GM21786 (cell line): ENCODE results near the gene BCR.

Experiments
- ATAC-seq: cut with Tn5 transposase; IDR thresholded peaks from one replicate; pipeline ENCODE4 v1.9.1; 2021; ENCODE audit not compliant: unreplicated experiment

Gene BCR

DNA sequence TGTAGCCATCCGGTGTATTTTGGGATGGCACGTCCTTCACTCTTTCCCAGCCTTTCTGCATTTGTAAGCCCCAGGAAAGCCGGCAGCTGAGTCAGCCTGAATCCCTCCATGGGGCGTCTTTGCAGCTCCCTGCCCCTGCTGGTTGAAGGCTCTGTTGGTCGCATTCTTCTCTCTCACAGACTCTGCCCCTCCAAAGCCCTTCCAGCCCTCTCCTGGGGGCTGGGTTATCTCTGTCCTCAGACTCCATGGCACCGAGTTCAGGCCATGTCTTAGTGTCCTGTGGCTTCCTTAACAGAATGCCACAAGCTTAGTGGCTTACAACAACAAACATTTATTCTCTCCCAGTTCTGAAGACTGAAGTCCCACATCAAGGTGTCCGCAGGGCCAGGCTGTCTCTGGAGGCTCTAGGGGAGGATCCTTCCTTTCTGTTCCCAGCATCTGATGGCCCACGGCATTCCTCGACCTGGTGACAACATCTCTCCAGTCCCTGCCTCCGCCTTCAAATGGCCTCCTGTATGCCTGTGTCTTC lies 62.2 kb downstream of the BCR start:
- no peak for ATAC-seq

DNA sequence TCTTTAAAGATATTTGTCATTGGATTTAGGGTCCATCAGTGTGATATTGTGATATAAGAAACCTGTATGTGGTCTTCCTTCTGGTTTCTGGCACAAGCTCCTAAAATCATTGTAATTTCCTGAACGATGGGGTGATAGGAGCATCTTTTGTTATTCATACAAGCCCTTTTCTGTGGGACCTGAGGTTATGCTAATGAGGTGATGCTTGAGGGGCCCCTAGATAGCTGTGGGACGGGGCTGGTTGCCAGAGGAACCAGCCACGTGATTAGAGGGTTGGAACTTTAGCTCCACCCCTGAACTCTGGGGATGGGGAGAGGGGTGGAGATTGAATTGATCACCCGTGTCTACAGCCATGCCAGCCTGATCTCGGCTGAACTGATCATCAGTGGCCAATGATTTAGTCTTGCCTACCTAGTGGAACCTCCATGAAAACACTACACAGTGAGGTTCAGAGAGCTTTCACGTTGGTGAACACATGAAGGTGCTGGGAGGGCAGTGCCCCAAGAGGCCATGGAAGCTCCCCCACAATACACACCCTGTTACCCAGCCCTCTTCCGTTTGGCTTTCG lies 62.8 kb downstream of the BCR start:
- ATAC-seq, result no peak

DNA sequence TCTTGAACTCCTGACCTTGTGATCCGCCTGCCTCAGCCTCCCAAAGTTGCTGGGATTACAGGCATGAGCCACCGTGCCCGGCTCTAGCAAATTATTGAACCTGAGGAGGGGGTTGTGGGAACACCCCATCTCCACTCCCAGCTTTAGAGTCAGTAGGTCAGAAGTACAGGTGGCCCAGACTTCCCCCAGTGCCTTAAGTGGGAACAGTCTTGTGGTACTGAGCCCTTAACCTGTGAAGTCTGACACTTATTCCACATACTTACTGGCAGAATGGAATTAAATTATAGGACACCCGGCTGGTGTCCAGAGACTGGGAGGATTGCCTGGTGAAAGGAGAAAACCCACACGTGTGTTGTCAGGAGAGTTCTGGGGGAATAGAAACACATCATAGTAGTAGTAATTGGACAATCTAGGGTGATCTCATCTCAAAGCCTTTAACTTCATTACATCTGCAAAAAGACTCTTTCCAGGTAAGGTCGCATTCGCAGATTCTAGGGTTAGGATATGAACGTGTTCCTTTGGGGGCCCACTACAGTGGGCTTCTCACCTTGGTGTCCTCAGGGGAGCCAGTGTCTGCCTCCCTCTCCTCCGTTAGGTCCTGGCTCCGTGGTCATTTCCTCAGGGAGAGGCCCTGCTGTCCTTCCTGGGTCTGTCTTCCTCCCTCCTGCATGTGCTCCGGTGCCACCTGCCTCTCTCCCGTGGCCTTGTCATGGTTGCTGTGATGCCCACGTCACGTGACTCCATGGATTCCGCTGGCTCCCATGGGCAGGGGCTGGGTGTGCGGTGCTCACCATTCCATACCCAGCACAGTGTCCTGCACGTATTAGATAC lies 63.8 kb downstream of the BCR start:
- ATAC-seq, result no peak

GRCh38 chr22:23244690-23245044 lies 64.4 kb downstream of the BCR start:
- ATAC-seq, result no peak

DNA sequence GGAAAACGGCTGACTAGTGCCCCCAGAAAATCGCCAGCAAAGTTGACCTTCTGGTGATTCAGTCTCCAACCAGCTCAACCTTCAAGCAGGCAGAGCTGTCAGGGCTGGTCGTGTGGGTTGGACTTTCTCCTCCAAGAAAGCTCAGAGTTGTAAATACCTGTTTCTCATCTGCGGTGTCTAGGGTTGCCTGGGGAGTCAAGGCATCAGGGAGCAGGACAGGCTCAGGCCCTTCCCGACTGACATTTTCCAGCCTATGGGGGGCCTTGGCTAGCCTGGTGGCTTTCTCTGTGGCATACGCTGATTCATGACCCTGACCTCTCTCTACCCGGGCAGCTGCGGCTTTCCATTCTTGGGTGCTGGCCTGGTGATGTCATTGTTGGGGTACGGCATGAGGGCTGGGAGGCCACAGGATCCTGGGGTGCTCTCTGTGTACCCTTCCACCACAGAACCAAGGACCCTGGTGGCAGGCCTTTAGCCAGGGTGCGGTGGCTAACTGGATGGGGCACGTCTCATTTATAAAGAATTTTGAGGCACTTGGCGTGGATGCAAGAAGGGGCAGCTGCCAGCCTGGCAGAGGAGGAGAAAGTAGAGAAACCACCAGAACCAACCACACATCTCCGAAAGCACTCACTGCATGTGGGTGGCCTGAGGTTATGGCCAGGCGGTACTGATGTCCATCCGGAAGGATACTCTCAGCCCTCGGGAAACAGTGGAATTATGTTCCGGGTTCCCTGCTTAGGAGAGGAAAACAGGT lies 64.9 kb downstream of the BCR start:
- ATAC-seq, result no peak

DNA sequence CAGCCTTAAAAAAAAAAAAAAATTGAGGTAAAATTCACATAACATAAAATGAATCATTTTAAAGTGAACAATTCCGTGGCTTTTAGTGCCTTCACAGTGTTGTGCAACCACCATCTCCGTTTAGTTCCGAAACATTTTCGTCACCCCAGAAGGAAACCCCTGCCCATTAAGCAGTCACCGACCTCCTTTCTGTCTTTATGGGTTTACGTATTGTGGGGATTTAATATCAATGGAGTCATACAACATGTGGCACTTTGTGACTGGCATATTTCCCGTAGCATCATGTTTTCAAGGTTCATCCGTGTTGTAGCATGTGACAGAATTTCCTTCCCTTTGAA lies 65.5 kb downstream of the BCR start:
- no peak for ATAC-seq

GRCh38 chr22:23246982-23247766 lies 66.9 kb downstream of the BCR start:
- ATAC-seq, result no peak

- no peak for ATAC-seq
Observed at GRCh38 chr22:23248583-23248982, 68.3 kb downstream of the BCR start.

GRCh38 chr22:23250056-23250784 lies 69.9 kb downstream of the BCR start:
- ATAC-seq, result no peak

DNA sequence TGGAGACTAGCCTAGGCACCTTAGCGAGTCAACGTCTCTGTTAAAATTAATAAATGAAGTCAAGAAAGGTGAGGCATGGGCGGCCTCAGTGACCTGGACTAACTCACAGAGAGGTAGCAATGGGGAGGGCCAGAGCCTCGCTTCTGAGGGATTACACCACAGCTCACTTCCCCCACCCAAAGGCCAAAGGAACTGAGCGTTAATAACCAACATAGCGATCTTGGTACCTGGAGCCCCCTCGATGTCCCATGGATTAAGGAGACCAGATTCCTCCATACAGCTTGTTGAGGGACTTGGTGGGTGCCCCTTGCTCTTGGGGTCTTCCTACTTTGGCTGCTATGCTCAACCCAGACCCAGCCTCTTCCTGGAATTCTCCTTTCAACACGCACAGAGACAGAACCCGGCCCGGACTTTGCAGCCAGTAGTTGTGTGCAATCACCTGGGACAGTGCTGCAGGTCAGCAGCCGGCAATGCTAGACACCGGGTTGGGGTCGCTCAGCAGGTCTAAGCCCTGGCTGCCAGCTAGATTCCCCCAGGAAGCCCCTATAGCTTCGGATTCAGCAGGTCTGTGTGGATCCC lies 70.6 kb downstream of the BCR start:
- ATAC-seq, result no peak

DNA sequence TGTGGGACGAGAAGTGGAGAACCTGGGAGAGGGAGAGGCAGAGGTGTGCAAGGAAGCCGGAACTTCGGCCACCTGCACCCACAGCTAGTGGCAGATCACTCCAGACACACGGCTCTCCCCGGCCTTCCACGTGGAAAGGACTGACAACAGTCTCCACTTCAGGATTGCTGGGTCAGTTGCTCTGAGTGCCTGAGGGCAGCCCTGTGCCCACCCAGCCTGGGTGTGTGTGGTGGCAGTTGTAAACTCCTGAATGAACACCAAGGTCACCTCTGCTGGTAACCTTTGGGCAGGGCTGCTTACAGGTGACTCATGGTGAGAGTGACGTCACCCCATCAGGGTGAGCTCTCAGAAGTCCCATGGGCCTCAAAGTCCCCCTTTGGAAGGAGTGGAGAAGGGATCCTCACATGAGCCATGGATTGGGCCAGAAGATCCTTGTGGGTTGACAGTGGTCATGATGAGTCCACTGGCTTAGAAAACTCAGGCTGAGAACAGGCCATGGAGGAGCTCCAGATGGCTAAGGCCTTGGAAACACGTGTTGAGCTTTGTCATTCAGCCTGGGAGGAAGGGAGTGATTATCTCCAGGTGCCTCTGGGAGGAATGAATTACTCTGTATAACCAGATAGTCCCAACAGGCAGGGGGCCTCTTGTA lies 71.3 kb downstream of the BCR start:
- ATAC-seq, result no peak

- ATAC-seq, result no peak
Observed at GRCh38 chr22:23253475-23254055, 73.3 kb downstream of the BCR start.

GRCh38 chr22:23255506-23256170 lies 75.3 kb downstream of the BCR start:
- no peak for ATAC-seq

GRCh38 chr22:23256171-23256932 lies 76.0 kb downstream of the BCR start:
- ATAC-seq, result no peak

- no peak for ATAC-seq
Observed at GRCh38 chr22:23256986-23257888, 76.9 kb downstream of the BCR start.

- no peak for ATAC-seq
Observed at GRCh38 chr22:23257889-23258825, 77.8 kb downstream of the BCR start.
